Kidney tubule cell (primary cell): ENCODE data around the gene TMEM273.
A peak's percentile ranks its signal among the peaks of the same experiment; 100 is the strongest.
"Not testable (repeated sequence)": the region's sequence is repeated elsewhere in the genome, so short reads cannot be mapped to it uniquely, and the experiment has no call there.

Experiments
- DNase-seq: peaks from one replicate; pipeline ENCODE4 v3.0.0-alpha.2; 2018; ENCODE audit warnings: low spot score

TMEM273 gene

GRCh38 chr10:49204119-49204518 is 15.9 kb upstream of the TMEM273 start:
- no peak for DNase-seq

- DNase-seq = no peak
Observed at GRCh38 chr10:49202266-49202665, 14.1 kb upstream of the TMEM273 start.

- no peak for DNase-seq
Observed at GRCh38 chr10:49200854-49201253, 12.7 kb upstream of the TMEM273 start.

GRCh38 chr10:49197171-49197570 is 9.0 kb upstream of the TMEM273 start:
- DNase-seq = no peak

GRCh38 chr10:49195864-49196263 is 7.7 kb upstream of the TMEM273 start:
- DNase-seq = not testable (repeated sequence)

- DNase-seq = no peak
Observed at GRCh38 chr10:49194212-49194920, 6.2 kb upstream of the TMEM273 start.

GRCh38 chr10:49191349-49191748 is 3.2 kb upstream of the TMEM273 start:
- no peak for DNase-seq

- DNase-seq = no peak
Observed at GRCh38 chr10:49189422-49189821, 1.2 kb upstream of the TMEM273 start.

- DNase-seq = peak; percentile 62
Observed at GRCh38 chr10:49187044-49187484, 1.1 kb downstream of the TMEM273 start.

- DNase-seq = no peak
Observed at GRCh38 chr10:49186613-49187012, 1.6 kb downstream of the TMEM273 start.

- no peak for DNase-seq
Observed at GRCh38 chr10:49185213-49185612, 3.0 kb downstream of the TMEM273 start.

GRCh38 chr10:49184642-49185111 is 3.5 kb downstream of the TMEM273 start:
- no peak for DNase-seq

- no peak for DNase-seq
Observed at GRCh38 chr10:49183596-49184542, 4.3 kb downstream of the TMEM273 start.

GRCh38 chr10:49182776-49183175 is 5.4 kb downstream of the TMEM273 start:
- DNase-seq = no peak

GRCh38 chr10:49180444-49180860 is 7.7 kb downstream of the TMEM273 start:
- peak; percentile 25 for DNase-seq

GRCh38 chr10:49179699-49180443 is 8.3 kb downstream of the TMEM273 start:
- no peak for DNase-seq

GRCh38 chr10:49178489-49179471 is 9.4 kb downstream of the TMEM273 start:
- DNase-seq = no peak

GRCh38 chr10:49177391-49178355 is 10.5 kb downstream of the TMEM273 start:
- peak; percentile 96 for DNase-seq
